Kidney (tissue), 14 donors: ENCODE data around the gene DUSP8. TPM values are rescaled to one million over a fixed set of nuclear protein-coding genes. Genes with fewer than 3 reads are reported as not detected.
A peak's percentile ranks its signal among the peaks of the same experiment; 100 is the strongest.

Experiments
- DNase-seq, 5 donors: peaks; one replicate each; pipeline ENCODE4 v3.0.0-alpha.2; 2013 to 2020
- FAIRE-seq: peaks from 2 replicates; lab custom pipeline; 2012; peaks lifted over from hg19 to GRCh38; lab: Jason Lieb, UNC
- H3K27ac ChIP-seq, 2 donors: one replicate each; pipeline ENCODE4 v1.7.0; 2013; ENCODE audit warnings: low read depth in 2 of 2, low read length in 2 of 2, inconsistent platforms in 1 of 2
- H3K27me3 ChIP-seq: one replicate; pipeline ENCODE4 v1.7.1; 2013; ENCODE audit warnings: low read length, inconsistent platforms; ENCODE audit not compliant: control insufficient read depth, insufficient read depth
- H3K36me3 ChIP-seq, 3 donors: one replicate each; pipeline versions ENCODE4 v1.7.0 to v1.7.1; 2013; ENCODE audit warnings: low read length in 3 of 3, control low read depth in 1 of 3, inconsistent platforms in 1 of 3; ENCODE audit not compliant: insufficient read depth in 3 of 3, control insufficient read depth in 2 of 3
- H3K4me1 ChIP-seq, 3 donors: one replicate each; pipeline versions ENCODE4 v1.7.0 to v1.7.1; 2013; ENCODE audit warnings: low read length in 3 of 3, inconsistent platforms in 1 of 3, low read depth in 1 of 3; ENCODE audit not compliant: control insufficient read depth in 2 of 3, insufficient read depth in 2 of 3
- H3K4me3 ChIP-seq, 3 donors: one replicate each; pipeline versions ENCODE4 v1.7.0 to v1.8.1; 2013; ENCODE audit warnings: low read length in 3 of 3, control low read depth in 1 of 3, inconsistent platforms in 1 of 3
- H3K9ac ChIP-seq, 3 donors: one replicate each; pipeline versions ENCODE4 v1.7.0 to v1.7.1; 2013; ENCODE audit warnings: low read length in 3 of 3, control low read depth in 1 of 3, inconsistent platforms in 1 of 3
- H3K9me3 ChIP-seq, 3 donors: one replicate each; pipeline versions ENCODE4 v1.7.0 to v1.7.1; 2013; ENCODE audit warnings: low read length in 3 of 3, control low read depth in 1 of 3, inconsistent platforms in 1 of 3; ENCODE audit not compliant: control insufficient read depth in 2 of 3, insufficient read depth in 1 of 3
- CTCF ChIP-seq: IDR thresholded peaks from 3 replicates; pipeline ENCODE4 v1.5.1; 2012; ENCODE audit warnings: mild to moderate bottlenecking, moderate library complexity, borderline replicate concordance; ENCODE audit not compliant: insufficient read depth; ENCODE audit errors: extremely low read depth
- intact Hi-C: fragments of 100-400 bp; cut with DNase I; formaldehyde crosslinking; loops from one replicate; pipeline ENCODE4 v1.11.1; 2022
- polyA plus RNA-seq: library from polyadenylated mRNA; stranded (reverse); fragments of 350-450 nt; fragmentation: Illumina TruSeq; extraction: RNeasy Lipid Tissue Mini Kit (QIAGEN cat#74804); gene quantifications from one replicate; pipeline ENCODE4 v1.2.3, GENCODE V29; 2014; ENCODE audit warnings: low read depth, low replicate concordance; ENCODE audit not compliant: insufficient read depth
- total RNA-seq: library from RNA; stranded (reverse); fragmentation: NEBNext Ultra II Directional; extraction: Animal tissue kit (Norgen Biotek cat#: 25700); gene quantifications from one replicate; pipeline ENCODE4 v1.2.1, GENCODE V29; 2021
- donor health status: control.
- donor health status: control.
- donor health status: control.
- donor health status: control.
- donor health status: control.
- donor health status: DM: yes; HTN: yes; CAD: no.
- donor health status: Normal renal cell carcinoma (clear cell type).

The DUSP8 gene
- total and polyA plus RNA-seq, 2 donors from 2014 or later = 1.9 to 9.1 TPM

GRCh38 chr11:1517117-1518005, 54.7 kb downstream of the DUSP8 start:
- no peaks in the 10 kb centered on the region for H3K36me3 ChIP-seq
- no peak for TF ChIP-seq CTCF
- DNase-seq (peak in 2 of 5 donors; percentile 29 to 49), FAIRE-seq (no peak)
- H3K4me1 ChIP-seq = peaks cover 0 to 24% (median 0%) of the 10 kb centered on the region in 3 donors
- H3K27ac ChIP-seq = no peak overlapping the region
- no peak overlapping the region for H3K9ac ChIP-seq
- no peaks in the 10 kb centered on the region for H3K27me3 ChIP-seq
- intact Hi-C loops = loop anchor here (5.0 kb wide), 1 partner anchor 315 kb away; no protein-coding TSS in a partner anchor
- no peaks in the 10 kb centered on the region for H3K9me3 ChIP-seq
- no peak overlapping the region for H3K4me3 ChIP-seq

DNA sequence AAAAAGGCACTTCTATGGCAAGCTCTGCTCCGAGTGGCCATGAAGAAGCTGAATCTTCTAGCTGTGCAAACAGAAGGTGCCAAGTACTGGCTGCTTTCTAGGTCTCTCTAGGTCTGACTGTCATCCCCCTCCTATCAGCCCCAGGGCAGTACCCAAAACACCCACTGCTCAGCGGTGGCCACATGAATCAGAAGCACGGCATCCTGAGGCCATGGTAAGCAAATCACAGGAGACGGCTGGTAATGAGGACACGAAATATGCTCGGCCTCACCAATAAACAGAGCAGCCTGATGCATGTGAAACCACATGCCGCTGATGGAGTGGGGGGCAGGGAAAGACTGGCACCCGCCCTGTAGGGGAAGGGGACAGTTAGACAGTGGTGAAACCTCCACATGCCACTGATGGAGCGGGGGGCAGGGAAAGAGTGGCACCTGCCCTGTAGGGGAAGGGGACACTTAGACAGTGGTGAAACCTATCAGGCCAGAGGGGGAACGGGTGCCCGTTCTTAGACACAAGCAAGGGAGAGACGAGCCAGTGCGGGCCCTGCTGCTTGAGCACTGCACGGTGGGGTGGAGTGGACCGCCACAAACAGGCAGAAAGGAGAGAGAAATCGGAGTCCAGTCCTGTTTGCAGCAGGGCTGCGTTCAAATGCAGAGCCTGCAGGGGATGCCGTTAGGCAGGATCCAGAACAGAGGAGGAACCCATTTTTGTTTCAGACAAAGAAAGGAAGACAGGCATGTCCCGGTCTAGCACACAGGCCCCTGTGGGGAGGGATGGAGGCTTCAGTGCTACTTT, 55.6 kb downstream of the DUSP8 start:
- FAIRE-seq (no peak), DNase-seq (peak in 2 of 5 donors; percentile 27 to 47)
- no peak overlapping the region for H3K9ac ChIP-seq
- no peaks in the 10 kb centered on the region for H3K27me3 ChIP-seq
- no peak for TF ChIP-seq CTCF
- H3K27ac ChIP-seq = no peak overlapping the region
- H3K36me3 ChIP-seq = no peaks in the 10 kb centered on the region
- peaks cover 0 to 24% (median 0%) of the 10 kb centered on the region in 3 donors for H3K4me1 ChIP-seq
- intact Hi-C loops = loop anchor here (5.0 kb wide), 1 partner anchor 314 kb away; no protein-coding TSS in a partner anchor
- no peaks in the 10 kb centered on the region for H3K9me3 ChIP-seq
- no peak overlapping the region for H3K4me3 ChIP-seq

GRCh38 chr11:1515082-1516060, 56.7 kb downstream of the DUSP8 start:
- intact Hi-C loops = loop anchor here (5.0 kb wide), 1 partner anchor 313 kb away; no protein-coding TSS in a partner anchor
- H3K4me3 ChIP-seq = no peak overlapping the region
- H3K27ac ChIP-seq = no peak overlapping the region
- DNase-seq (peak; percentile 75 to 91 (median 85)), FAIRE-seq (no peak)
- no peaks in the 10 kb centered on the region for H3K36me3 ChIP-seq
- H3K9ac ChIP-seq = peak overlapping the region in 1 of 3 donors; percentile 65
- no peaks in the 10 kb centered on the region for H3K27me3 ChIP-seq
- H3K9me3 ChIP-seq = no peaks in the 10 kb centered on the region
- TF ChIP-seq CTCF = peak; percentile 88
- peaks cover 0 to 22% (median 0%) of the 10 kb centered on the region in 3 donors for H3K4me1 ChIP-seq
